K562 (cell line): ENCODE measurements around the gene AMELY. TPM values are rescaled to one million over a fixed set of nuclear protein-coding genes. Genes with fewer than 3 reads are reported as not detected.
"Not testable (repeated sequence)": the region's sequence is repeated elsewhere in the genome, so short reads cannot be mapped to it uniquely, and the experiment has no call there.

Experiments
- ATAC-seq: fragments of 200-7000 bp; cut with Tn5 transposase; 3 replicates; pipeline ENCODE4 v1.9.1; 2020; ENCODE audit warnings: moderate library complexity
- BruUV-seq: library from RNA; stranded (reverse); fragments of 400-500 nt; replicated peaks from 2 replicates; lab custom pipeline; 2021; lab: Mats Ljungman, UMichigan
- CTCF ChIA-PET: fragments of 300-600 bp; formaldehyde crosslinking; extraction: SDS; loops from one replicate; lab custom pipeline; 2021; ENCODE audit warnings: low intra/inter-chr PET ratio; lab: Yijun Ruan, JAX
- POLR2A ChIA-PET: fragments of 300-600, 350-650 bp; sonication (Branson Sonifier 250); formaldehyde crosslinking; extraction: SDS; loops from one replicate; lab custom pipeline; 2021; ENCODE audit warnings: antibody characterized with exemption, inconsistent platforms; lab: Yijun Ruan, JAX
- DNase-seq, 4 experiments: peaks; one replicate each; pipeline versions ENCODE4 v3.0.0 to v3.0.0-alpha.2; 2011 to 2018; ENCODE audit warnings: low spot score in 3 of 4, mixed read lengths in 3 of 4; ENCODE audit errors: extremely low read depth in 1 of 4
- FAIRE-seq: peaks from 2 replicates; lab custom pipeline; 2011; peaks lifted over from hg19 to GRCh38; lab: Jason Lieb, UNC
- H2AFZ ChIP-seq: 2 replicates; pipeline ENCODE4 v1.6.0; 2011; ENCODE audit warnings: low read depth, low read length, control low read depth, inconsistent platforms
- H3K27ac ChIP-seq: fragments of 200-600 bp; 3 replicates; pipeline ENCODE4 v1.8.0; 2011; ENCODE audit warnings: low read depth, mild to moderate bottlenecking, control low read depth, inconsistent platforms, low read length, moderate library complexity, mixed read lengths; ENCODE audit errors: extremely low read depth
- H3K27me3 ChIP-seq, 2 experiments: fragments of 300-600 bp in 1 of 2; 2 replicates in 1 of 2; 3 replicates in 1 of 2; pipeline versions ENCODE4 v1.6.0 to v1.8.0; 2011; ENCODE audit warnings: inconsistent platforms in 2 of 2, low read length in 2 of 2, mild to moderate bottlenecking in 1 of 2, mixed read lengths in 1 of 2, moderate library complexity in 1 of 2; ENCODE audit not compliant: control insufficient read depth in 2 of 2, insufficient read depth in 2 of 2
- H3K36me3 ChIP-seq: fragments of 300-600 bp; 3 replicates; pipeline ENCODE4 v1.8.0; 2011; ENCODE audit warnings: mild to moderate bottlenecking, low read length, inconsistent platforms; ENCODE audit not compliant: control insufficient read depth, insufficient read depth
- H3K4me1 ChIP-seq, 2 experiments: fragments of 200-600 bp in 1 of 2; replicated peaks in 1 of 2; 2 replicates in 1 of 2; 3 replicates in 1 of 2; pipeline versions ENCODE4 v1.5.1 to v1.8.0; 2011; ENCODE audit warnings: inconsistent platforms in 2 of 2, low read length in 2 of 2, mild to moderate bottlenecking in 1 of 2, mixed read lengths in 1 of 2, moderate library complexity in 1 of 2; ENCODE audit not compliant: control insufficient read depth in 2 of 2, insufficient read depth in 2 of 2
- H3K4me2 ChIP-seq: 2 replicates; pipeline ENCODE4 v1.6.1; 2011; ENCODE audit warnings: low read length, control low read depth, inconsistent platforms, mixed read lengths; ENCODE audit not compliant: insufficient read depth
- H3K4me3 ChIP-seq: fragments of 200-600 bp; sonication (generic), shearing (Covaris generic); 2 replicates; pipeline ENCODE4 v1.5.1; 2016; ENCODE audit warnings: control low read depth, inconsistent platforms
- H3K79me2 ChIP-seq: fragments of 200-600 bp; 3 replicates; pipeline ENCODE4 v1.8.0; 2011; ENCODE audit warnings: low read length, inconsistent platforms; ENCODE audit not compliant: control insufficient read depth, insufficient read depth
- H3K9ac ChIP-seq, 2 experiments: 2 replicates each; pipeline versions ENCODE4 v1.6.0 to v1.6.1; 2011; ENCODE audit warnings: low read depth in 2 of 2, low read length in 2 of 2, control low read depth in 1 of 2, inconsistent platforms in 1 of 2, mild to moderate bottlenecking in 1 of 2, mixed read lengths in 1 of 2; ENCODE audit not compliant: insufficient read depth in 1 of 2
- H3K9me1 ChIP-seq: one replicate; pipeline ENCODE4 v1.6.0; 2011; ENCODE audit warnings: inconsistent platforms, mild to moderate bottlenecking, low read length, moderate library complexity; ENCODE audit not compliant: control insufficient read depth, insufficient read depth
- H3K9me3 ChIP-seq: replicated peaks from 2 replicates; pipeline ENCODE4 v1.5.1; 2011; ENCODE audit warnings: low read depth, low read length, inconsistent platforms; ENCODE audit not compliant: control insufficient read depth, insufficient read depth
- H4K20me1 ChIP-seq: replicated peaks from 2 replicates; pipeline ENCODE4 v1.6.1; 2011; ENCODE audit warnings: low read length, inconsistent platforms, mixed read lengths; ENCODE audit not compliant: control insufficient read depth, insufficient read depth
- ATF6 ChIP-seq: sonication (generic); formaldehyde crosslinking; IDR thresholded peaks from 2 replicates; pipeline ENCODE4 v1.4.0; 2020; ENCODE audit warnings: mild to moderate bottlenecking, missing genetic modification reagents
- CLOCK ChIP-seq: fragments of 250-450 bp; sonication (Bioruptor Pico); IDR thresholded peaks from 2 replicates; pipeline ENCODE4 v1.4.0; 2020; ENCODE audit warnings: mild to moderate bottlenecking, moderate library complexity, borderline replicate concordance
- FOXP1 ChIP-seq: sonication (generic); formaldehyde crosslinking; IDR thresholded peaks from 2 replicates; pipeline ENCODE4 v1.8.0; 2022; ENCODE audit warnings: mild to moderate bottlenecking, missing genetic modification reagents
- WGBS: fragments of 100-300 bp; shearing (Covaris generic); methylation state at CpG from one replicate; pipeline ENCODE4 v1.1.6; 2016; ENCODE audit warnings: low coverage, mixed read lengths; ENCODE audit not compliant: insufficient coverage; ENCODE audit errors: missing lambda C conversion rate; 5-methylcytosine and 5-hydroxymethylcytosine counted together
- in situ Hi-C: fragments of 300-500 bp; cut with MboI; formaldehyde crosslinking; loops from 4 replicates; pipeline ENCODE4 v1.15.0; 2018; ENCODE audit warnings: inconsistent platforms, mixed read lengths
- intact Hi-C: fragments of 100-400 bp; cut with micrococcal nuclease; formaldehyde crosslinking; loops from 2 replicates; pipeline ENCODE4 v1.14.2; 2022
- polyA plus RNA-seq, 8 experiments: library from polyadenylated mRNA; depleted of rRNA in 4 of 8; stranded (reverse) in 5 of 8; unstranded in 3 of 8; fragments of >200 nt; fragmentation: Nextera tagmentation in 2 of 8; fragmentation: Illumina TruSeq in 1 of 8; extraction: Ambion mirVana in 2 of 8; extraction: Trizol in 1 of 8; gene quantifications; 2 replicates each; pipeline versions ENCODE4 v1.2.1 to v1.2.3, GENCODE V29; 2011 to 2014; ENCODE audit warnings: inconsistent platforms in 1 of 8, missing spikeins in 1 of 8
- total RNA-seq, 7 experiments: library from RNA; depleted of rRNA in 6 of 7; stranded (reverse); fragments of >200 nt in 6 of 7; fragmentation: Illumina TruSeq in 2 of 7; extraction: Trizol in 2 of 7; gene quantifications; 2 replicates each; pipeline versions ENCODE4 v1.2.1 to v1.2.3, GENCODE V29; 2011 to 2021; ENCODE audit warnings: low replicate concordance in 1 of 7

The AMELY gene
- total and polyA plus RNA-seq, 9 of the 15 experiments (the other 6 are each of a cell fraction or from before 2014, with no cell fraction given), result not detected

DNA sequence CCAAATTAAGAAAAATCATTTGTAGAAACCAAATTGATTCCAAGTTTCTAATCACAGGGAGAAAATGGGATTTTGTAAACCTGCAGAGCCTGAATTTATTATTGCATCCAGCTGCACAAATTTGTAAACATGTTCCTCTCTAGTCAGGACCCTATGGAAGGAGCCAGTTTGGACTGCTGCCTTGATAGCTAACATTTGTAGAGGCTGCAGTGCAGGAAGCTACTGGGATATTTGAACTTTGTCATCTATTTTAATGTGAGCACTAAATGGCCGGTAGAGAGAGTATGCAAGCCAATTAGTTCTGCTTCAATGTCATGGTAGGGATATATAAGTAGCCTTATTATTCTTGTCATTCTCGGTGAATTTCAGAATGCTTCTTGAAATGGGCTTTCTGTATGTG lies 62.2 kb downstream of the AMELY start (continued):
- TF ChIP-seq FOXP1 (CRISPR knock-in tag), result no peak
- TF ChIP-seq ATF6 (CRISPR knock-in tag), result no peak
- no peak for TF ChIP-seq CLOCK (CRISPR knock-in tag)

- DNase-seq, H3K9ac ChIP-seq, H3K36me3 ChIP-seq, H3K9me1 ChIP-seq, H3K79me2 ChIP-seq, intact Hi-C loops, H3K9me3 ChIP-seq, H3K4me3 ChIP-seq, FAIRE-seq, ATAC-seq, H2AFZ ChIP-seq, in situ Hi-C loops, BruUV-seq, POLR2A ChIA-PET, H3K4me1 ChIP-seq, H3K27me3 ChIP-seq, H4K20me1 ChIP-seq, CTCF ChIA-PET, H3K27ac ChIP-seq, H3K4me2 ChIP-seq: not testable (repeated sequence)
- no CpG with 5 or more reads among the region's 2 CpGs for WGBS
Measured at GRCh38 chrY:6842650-6843049, 68.9 kb downstream of the AMELY start.

Other genes with a start within 250 kb of the AMELY start
- gene TBL1Y, start 1.1 kb downstream of the AMELY start, total RNA-seq (2014; rRNA removed), result not detected in 2 replicates
- gene TBL1Y, start 1.1 kb downstream of the AMELY start, total RNA-seq (2014; rRNA removed; fragmentation: Illumina TruSeq; extraction: Trizol), result not detected in 2 replicates
- gene TBL1Y, start 1.1 kb downstream of the AMELY start, total RNA-seq (2015; rRNA removed; fragmentation: Illumina TruSeq; extraction: Trizol), result not detected in 2 replicates
- not detected in 2 replicates for gene TBL1Y, start 1.1 kb downstream of the AMELY start, total RNA-seq (2021)
- gene TBL1Y, start 1.1 kb downstream of the AMELY start, polyA plus RNA-seq (2011; rRNA removed), result not detected in 2 replicates
- not detected in 2 replicates for gene TBL1Y, start 1.1 kb downstream of the AMELY start, polyA plus RNA-seq (2014; fragmentation: Illumina TruSeq; extraction: Trizol)
- gene TBL1Y, start 1.1 kb downstream of the AMELY start, polyA plus RNA-seq (2014; fragmentation: Nextera tagmentation; extraction: Ambion mirVana), result not detected
- gene TBL1Y, start 1.1 kb downstream of the AMELY start, polyA plus RNA-seq (2014; rRNA removed), result not detected in 2 replicates